KMS-11 (cell line): ENCODE data around the gene NEDD4L.

Experiments used
- H2AFZ ChIP-seq: fragments of 200-600 bp; sonication (generic); 2 replicates; pipeline ENCODE4 v1.6.1; 2016; ENCODE audit warnings: antibody characterized with exemption, mixed run types, low read depth
- H3K27ac ChIP-seq: fragments of 200-600 bp; sonication (generic); 2 replicates; pipeline ENCODE4 v1.6.1; 2016; ENCODE audit warnings: mild to moderate bottlenecking, mixed run types
- H3K27me3 ChIP-seq: fragments of 200-600 bp; sonication (generic); 2 replicates; pipeline ENCODE4 v1.6.1; 2017; ENCODE audit warnings: mild to moderate bottlenecking, low read depth, mixed run types, moderate library complexity; ENCODE audit not compliant: insufficient read depth
- H3K36me3 ChIP-seq: fragments of 200-600 bp; sonication (generic); 2 replicates; pipeline ENCODE4 v1.6.1; 2017; ENCODE audit warnings: mild to moderate bottlenecking, mixed run types; ENCODE audit not compliant: insufficient read depth
- H3K4me1 ChIP-seq: fragments of 200-600 bp; sonication (generic); 2 replicates; pipeline ENCODE4 v1.6.1; 2016; ENCODE audit warnings: mild to moderate bottlenecking, low read depth, mixed run types; ENCODE audit not compliant: poor library complexity, severe bottlenecking
- H3K4me2 ChIP-seq: fragments of 200-600 bp; sonication (generic); 2 replicates; pipeline ENCODE4 v1.7.0; 2016; ENCODE audit warnings: mild to moderate bottlenecking, mixed run types
- H3K4me3 ChIP-seq: fragments of 200-600 bp; sonication (generic); IDR thresholded peaks from 2 replicates; pipeline ENCODE4 v1.6.1; 2017; ENCODE audit warnings: low read depth, low read length, mixed read lengths; ENCODE audit not compliant: insufficient read depth
- H3K79me2 ChIP-seq: fragments of 200-600 bp; sonication (generic); 2 replicates; pipeline ENCODE4 v1.6.1; 2016; ENCODE audit warnings: low read depth, mixed run types; ENCODE audit not compliant: insufficient read depth
- H3K9ac ChIP-seq: fragments of 200-600 bp; sonication (generic); 2 replicates; pipeline ENCODE4 v1.6.1; 2016; ENCODE audit warnings: mild to moderate bottlenecking, mixed run types
- H4K20me1 ChIP-seq: fragments of 200-600 bp; sonication (generic); 2 replicates; pipeline ENCODE4 v1.6.1; 2016; ENCODE audit warnings: mild to moderate bottlenecking, mixed run types; ENCODE audit not compliant: insufficient read depth
- CTCF ChIP-seq: fragments of 200-600 bp; sonication (generic); conservative IDR thresholded peaks from 2 replicates; pipeline ENCODE4 v1.6.1; 2017; ENCODE audit warnings: low read depth, mild to moderate bottlenecking, antibody characterized with exemption, low read length, moderate library complexity, mixed read lengths

Gene NEDD4L

GRCh38 chr18:58300867-58301266 is 256.8 kb downstream of the NEDD4L start:
- H3K79me2 ChIP-seq = no peaks in the 10 kb centered on the region
- no peak overlapping the region for H3K9ac ChIP-seq
- H3K27ac ChIP-seq = no peak overlapping the region

DNA sequence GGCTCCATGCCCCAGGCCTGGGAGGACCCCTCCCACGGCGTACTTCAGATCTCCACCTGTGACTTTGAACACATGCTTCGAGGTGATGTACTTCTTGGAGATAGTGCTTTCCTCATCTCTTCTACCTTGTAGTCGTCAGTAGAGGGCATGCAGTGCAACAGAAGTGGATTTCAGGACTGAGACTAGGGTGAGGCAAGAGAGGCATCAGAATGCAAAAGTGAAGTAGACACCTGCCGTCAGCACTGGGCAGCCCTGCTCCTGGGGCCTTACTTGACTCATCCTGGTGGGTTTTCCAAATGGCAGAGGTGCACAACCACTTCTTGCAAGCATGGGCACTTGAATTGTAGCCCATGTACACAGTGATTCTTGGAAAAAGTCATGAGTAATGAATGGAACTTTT is 258.8 kb downstream of the NEDD4L start:
- Histone ChIP-seq H3K79me2 (no peaks in the 10 kb centered on the region), H3K9ac (no peak overlapping the region), H2AFZ (no peak overlapping the region), H3K27me3 (no peaks in the 10 kb centered on the region), H3K4me1 (no peaks in the 10 kb centered on the region), H3K36me3 (no peaks in the 10 kb centered on the region), H4K20me1 (no peaks in the 10 kb centered on the region), H3K27ac (no peak overlapping the region), H3K4me2 (no peak overlapping the region), H3K4me3 (no peak overlapping the region)
- TF ChIP-seq CTCF = no peak

More at GRCh38 chr18:58300867-58301266, 256.8 kb downstream of the NEDD4L start:
- Histone ChIP-seq H3K4me1 (no peaks in the 10 kb centered on the region), H3K4me2 (no peak overlapping the region), H3K4me3 (no peak overlapping the region), H3K27me3 (no peaks in the 10 kb centered on the region), H2AFZ (no peak overlapping the region), H4K20me1 (no peaks in the 10 kb centered on the region), H3K36me3 (no peaks in the 10 kb centered on the region)
- TF ChIP-seq CTCF = no peak

- H3K27ac ChIP-seq = no peak overlapping the region
- H2AFZ ChIP-seq = no peak overlapping the region
- no peaks in the 10 kb centered on the region for H3K4me1 ChIP-seq
- H4K20me1 ChIP-seq = no peaks in the 10 kb centered on the region
- H3K4me3 ChIP-seq = no peak overlapping the region
- H3K27me3 ChIP-seq = no peaks in the 10 kb centered on the region
- H3K9ac ChIP-seq = no peak overlapping the region
- TF ChIP-seq CTCF = no peak
- H3K79me2 ChIP-seq = no peaks in the 10 kb centered on the region
- H3K4me2 ChIP-seq = no peak overlapping the region
- no peaks in the 10 kb centered on the region for H3K36me3 ChIP-seq
Observed at GRCh38 chr18:58303363-58303762, 259.3 kb downstream of the NEDD4L start.

DNA sequence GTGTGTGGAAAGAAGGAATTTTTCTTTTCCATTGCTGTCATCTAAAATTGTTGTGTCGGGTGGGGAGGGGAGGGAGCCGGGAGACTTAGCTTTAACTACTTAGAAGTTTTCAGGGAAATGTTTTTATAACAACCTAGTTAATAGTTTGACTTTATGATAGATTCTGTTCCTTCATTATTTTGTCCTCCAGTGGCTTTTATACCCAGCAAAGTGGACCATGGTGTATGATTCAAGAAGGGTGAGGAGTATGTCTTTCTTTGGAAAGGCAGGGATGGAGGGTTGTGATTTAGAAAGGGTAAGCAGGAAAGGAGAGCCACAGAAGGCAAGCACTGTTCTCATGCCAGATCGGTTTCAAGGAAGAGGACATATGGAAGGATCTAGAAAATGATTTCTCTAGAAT is 261.8 kb downstream of the NEDD4L start:
- H2AFZ ChIP-seq = no peak overlapping the region
- no peaks in the 10 kb centered on the region for H3K79me2 ChIP-seq
- no peak overlapping the region for H3K4me2 ChIP-seq
- TF ChIP-seq CTCF = no peak
- H3K27me3 ChIP-seq = no peaks in the 10 kb centered on the region
- no peaks in the 10 kb centered on the region for H3K4me1 ChIP-seq
- H3K27ac ChIP-seq = no peak overlapping the region
- H3K36me3 ChIP-seq = no peaks in the 10 kb centered on the region
- no peaks in the 10 kb centered on the region for H4K20me1 ChIP-seq
- no peak overlapping the region for H3K4me3 ChIP-seq
- no peak overlapping the region for H3K9ac ChIP-seq
